NCI-H345 (cell line): ENCODE data around the gene APBB1IP.
"Not testable (repeated sequence)": the region's sequence is repeated elsewhere in the genome, so short reads cannot be mapped to it uniquely, and the experiment has no call there.

Experiments
- DNase-seq: peaks from one replicate; lab custom pipeline; 2025; lab: John Stamatoyannopoulos, UW

The APBB1IP gene

DNA sequence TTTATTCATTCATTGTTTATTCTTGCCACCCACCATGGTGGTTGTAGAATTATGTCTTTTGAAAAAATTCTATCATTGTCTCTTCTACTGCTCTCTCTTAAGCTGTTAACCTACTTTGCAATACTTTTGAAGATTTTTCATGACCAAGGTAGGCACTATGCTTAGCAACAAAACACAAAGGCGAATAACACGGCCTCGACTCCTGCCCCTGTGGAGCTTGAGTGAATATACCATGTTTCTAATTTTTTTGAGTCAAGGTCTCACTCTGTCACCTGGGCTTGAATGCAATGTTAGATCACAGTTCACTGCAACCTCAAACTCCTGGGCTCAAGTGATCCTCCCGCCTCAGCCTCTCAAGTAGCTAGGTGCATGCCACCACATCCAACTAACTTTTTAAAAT is 39.4 kb downstream of the APBB1IP start:
- DNase-seq = no peak

DNA sequence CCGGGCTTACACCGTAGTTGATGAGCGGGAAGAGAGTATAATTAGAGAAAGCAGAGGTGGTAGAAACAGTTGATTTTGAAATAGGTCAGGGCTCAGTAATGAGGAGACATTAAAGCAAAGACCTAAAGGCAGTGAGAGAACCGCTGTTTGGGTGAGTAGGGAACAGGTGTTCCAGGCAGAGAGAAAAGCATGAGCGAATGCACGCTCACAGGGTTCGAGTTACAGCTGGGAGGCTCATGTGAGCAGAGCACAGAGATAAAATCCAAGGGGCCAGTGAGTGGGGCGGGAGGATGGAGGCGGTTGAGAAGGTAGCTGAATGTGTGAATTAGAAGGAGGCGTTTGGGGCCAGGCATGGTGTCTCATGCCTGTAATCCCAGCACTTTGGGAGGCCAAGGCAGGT is 39.9 kb downstream of the APBB1IP start:
- no peak for DNase-seq

DNA sequence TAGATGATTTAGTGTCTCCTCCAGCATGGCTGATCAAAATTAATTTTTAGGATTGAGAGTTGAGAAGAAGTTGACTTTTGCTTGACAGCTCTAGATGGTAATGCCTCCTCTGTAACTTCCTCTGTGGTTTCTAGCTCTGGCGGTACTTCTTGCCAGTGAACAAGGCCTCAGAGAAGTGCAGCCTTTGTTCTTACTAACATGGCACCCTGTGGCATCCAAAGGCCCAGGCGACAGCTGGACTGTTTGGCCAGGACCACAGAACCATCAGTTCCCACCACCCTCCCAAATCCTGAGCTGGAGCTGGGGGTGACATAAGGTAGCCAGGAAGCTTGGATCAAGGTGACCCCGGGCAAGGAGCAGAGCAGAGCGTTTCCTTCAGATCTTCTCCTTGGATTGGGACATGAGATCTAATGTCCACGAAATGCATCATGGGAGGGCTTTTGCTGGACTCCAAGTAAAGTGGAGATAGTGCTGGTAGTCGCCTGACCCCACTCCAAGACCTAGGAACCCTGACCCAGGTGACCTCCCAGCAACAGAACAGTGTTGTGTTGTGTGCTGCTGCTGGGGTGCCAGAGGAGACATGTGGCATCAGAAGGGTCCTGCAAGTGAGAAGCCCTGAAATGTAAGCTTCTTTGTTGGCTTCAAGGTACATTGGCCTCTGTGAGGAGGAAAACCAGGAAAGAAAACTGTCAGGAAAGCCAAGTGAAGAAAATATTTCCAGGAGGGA is 41.8 kb downstream of the APBB1IP start:
- DNase-seq = no peak

DNA sequence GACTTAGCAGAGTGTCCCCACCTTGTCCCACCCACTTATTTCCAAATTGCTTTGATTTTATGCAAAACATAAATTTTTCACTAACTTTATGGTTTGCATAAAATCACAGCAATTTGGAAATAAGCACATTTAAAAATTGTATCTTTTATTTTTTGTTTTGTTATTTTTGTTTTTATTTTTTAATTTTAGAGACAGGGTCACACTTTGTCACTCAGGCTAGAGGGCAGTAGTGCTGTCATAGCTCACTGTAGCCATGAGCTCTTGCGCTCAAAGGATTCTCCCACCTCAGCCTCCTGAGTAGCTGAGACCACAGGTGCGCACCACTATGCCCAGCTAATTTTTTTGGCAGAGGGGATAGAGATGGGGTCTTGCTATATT is 43.2 kb downstream of the APBB1IP start:
- DNase-seq = no peak

DNA sequence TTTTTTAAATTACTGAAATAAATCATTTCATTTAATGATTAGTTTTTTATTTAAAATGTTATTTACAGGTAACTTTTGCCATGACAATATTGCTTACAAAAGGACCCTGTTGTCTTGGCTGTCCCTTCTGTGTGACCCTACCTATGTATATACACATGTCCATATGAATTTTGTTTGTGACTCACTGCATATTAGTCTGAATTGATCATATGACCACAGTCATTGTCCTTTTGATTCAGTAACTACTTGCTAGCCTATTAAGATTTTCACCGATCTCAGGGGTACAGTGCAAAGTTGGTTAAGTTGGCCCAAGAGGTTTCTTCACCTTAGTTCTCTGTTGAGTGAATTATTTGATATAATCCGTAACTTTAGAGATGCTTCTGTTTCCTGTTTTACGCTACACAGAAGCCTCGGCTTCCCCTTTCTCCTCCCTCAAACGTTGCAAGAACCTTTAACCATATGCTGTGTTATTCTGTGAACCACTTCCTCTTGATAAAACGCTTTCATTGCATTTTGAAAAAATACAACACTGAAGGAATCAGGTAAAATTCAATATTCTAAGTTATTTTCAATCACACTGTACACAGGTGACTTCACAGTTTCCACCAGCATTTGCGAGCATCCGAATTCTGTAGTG is 43.9 kb downstream of the APBB1IP start:
- no peak for DNase-seq

DNA sequence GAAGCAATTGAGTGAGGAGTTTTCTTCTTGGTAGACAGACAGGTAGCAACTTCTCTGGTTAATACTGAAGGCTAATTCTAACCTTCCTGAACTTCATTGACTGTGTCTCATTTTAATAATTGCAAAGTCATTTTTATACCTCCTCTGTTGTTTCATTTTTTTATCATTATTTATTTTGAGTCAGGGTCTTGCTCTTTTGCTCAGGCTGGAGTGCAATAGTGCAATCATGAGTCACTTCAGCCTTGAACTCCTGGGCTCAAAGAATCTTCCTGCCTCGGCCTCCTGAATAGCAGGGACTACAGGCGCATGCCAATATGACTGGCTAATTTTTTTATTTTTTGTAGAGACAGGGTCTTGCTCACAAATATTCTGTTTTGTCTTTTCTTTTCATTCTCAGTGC is 45.4 kb downstream of the APBB1IP start:
- no peak for DNase-seq

DNA sequence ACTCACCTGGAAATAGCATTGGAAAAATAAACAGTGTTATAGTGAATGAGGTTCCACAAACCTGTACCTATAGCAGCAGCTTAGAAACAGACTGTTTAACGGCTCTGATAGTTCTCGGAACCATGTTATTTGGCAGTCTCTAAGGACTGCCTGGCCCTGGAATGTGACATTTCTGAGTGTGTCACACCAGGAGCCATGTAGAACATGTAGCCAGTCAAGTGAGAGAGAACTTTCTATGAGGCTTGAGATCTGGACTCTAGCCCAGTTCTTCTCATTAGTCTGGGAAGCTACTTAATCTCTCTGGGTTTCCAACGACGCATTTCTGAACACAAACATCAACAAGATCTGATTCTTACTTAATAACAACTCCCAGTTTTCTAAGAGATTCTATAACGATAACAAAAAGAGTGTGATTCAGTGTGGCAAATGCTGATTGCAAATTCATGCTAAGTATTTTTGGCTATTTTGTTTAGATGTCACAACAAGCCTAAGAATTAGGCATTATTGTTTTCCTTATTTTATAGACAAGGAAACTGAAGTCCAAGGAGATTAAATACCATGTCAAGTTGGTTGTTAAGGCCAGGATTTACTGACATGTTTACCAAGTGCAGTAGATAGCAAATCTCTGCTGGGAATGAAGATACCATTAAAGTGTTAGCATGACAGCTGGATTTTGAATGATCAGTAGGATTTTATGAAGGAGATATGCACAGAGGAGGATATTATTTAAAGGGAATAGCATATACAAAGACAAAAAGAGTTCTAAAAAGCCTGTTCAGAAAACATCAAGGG is 47.2 kb downstream of the APBB1IP start:
- no peak for DNase-seq

DNA sequence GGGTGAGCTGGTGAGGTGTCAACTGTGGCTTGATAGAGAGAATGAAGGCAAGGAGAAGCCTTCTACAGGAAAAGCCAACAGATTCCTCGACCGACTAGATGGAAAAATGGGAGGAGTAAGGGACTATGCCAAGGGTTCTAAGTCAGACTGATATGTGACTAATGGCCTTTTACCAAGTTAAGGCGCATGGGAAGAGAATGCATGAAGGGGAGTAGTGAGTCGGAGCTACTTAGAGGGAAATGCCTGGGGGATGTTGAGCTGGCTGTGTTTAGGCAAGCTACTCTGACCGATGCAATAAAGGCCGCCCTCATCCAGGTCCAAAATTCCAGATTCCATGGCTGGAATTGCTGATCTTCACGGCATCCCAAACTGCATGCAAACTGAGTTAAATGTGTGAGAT is 48.2 kb downstream of the APBB1IP start:
- DNase-seq = no peak

DNA sequence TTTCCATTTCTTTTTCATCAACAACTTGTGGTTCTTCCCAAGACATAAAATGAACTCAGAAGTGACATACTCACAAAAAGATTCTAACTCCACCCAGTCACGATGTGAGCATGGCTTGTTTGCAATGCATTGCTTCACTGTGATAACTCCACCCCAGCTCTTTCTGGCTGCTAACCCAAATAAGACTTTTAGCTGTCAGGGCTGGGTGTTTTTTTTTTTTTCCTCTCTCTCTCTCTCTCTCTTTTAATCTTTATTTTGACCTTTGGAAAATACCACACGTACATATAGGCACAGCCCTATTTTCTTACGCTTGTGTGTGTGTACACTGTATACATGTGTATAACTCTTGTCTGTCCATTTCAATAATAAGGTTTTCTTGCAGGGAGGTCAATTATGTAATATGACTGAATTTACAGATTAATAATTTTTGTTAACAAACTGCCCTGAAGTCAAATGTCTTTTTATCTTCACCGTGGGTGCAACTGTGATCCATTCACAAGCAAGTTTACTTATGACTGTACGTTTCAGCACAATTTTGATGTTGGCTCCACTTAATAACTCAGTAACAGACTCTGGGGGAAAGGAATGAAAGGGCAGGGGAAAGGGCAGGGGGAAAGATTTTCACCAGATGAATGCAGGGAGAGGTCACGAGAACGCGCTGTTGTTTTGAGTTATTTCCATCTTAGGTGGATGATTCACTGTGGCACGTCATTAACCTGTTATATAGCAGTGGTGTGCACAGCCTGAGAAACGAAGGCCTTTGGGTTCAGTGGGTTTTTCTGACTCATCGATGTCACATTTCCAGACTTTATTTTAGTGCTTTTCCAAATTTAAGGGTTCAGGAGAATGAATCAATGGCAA is 49.1 kb downstream of the APBB1IP start:
- DNase-seq = no peak

DNA sequence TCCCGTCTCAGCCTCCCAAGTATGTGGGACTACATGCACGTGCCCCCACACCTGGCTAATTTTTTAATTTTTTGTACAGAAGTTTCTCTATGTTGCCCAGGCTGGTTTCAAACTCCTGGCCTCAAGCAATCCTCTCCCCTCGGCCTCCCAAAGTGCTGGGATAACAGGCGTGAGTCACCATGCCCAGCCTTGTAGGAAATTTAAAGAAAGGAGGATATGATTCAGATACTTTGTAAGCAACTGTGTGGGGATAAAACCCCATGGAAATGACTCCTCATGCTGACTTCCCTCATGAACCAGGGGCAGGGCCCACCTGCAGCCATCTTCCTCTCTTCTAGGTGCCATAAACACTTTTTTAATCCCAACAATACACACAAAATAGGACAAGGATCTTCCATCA is 50.2 kb downstream of the APBB1IP start:
- no peak for DNase-seq

DNA sequence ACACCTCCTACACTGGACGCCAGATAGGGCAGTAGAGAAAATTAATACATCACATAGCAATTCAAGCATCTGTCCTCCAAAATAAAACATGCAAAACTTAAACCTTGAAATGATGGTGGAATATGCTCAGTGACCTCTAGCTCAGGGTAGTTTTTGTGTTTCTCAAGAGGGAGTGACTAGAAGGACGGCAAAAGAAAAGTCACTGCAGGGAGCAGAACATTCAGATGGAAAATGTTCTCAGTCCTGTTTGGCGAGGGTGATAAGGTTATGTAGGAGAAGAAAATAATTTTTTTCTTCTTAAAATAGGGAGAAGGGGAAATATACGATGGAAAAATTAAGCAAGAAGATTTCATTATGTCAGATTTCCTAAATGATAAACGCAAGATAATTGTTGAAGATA is 50.9 kb downstream of the APBB1IP start:
- no peak for DNase-seq

DNA sequence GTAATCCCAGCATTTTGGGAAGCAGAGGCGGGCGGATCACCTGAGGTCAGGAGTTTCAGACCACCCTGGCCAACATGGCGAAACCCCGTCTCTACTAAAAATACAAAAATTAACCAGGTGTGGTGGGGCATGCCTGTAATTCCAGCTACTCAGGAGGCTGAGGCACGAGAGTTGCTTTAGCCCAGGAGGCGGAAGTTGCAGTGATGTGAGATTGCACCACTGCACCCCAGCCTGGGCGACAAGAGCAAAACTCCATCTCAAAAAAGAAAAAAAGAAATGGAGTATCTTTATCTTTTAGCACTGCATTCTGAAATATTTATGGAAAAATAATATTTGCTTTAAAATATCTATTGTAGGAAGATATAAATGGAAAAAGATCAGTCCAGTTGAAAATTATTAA is 52.2 kb downstream of the APBB1IP start:
- not testable (repeated sequence) for DNase-seq

DNA sequence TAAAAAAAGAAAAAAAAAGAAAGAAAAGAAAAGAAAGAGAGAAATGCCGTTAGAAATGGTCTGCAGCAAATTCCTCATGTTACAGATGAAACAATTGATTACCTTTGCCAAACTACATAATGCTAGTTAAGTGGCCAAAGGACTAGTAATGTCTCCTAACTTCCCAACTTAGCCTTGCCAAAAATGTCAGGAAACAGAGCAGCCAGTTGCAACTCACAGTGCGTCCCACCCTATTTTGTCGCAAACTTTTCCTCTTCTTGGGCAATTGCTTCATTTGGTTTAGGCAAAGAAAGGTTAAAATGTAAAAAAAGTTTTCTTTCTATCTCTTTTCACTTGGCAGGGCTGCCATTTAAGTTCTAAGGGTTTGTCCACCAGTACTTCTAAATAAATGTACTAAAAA is 53.1 kb downstream of the APBB1IP start:
- no peak for DNase-seq

DNA sequence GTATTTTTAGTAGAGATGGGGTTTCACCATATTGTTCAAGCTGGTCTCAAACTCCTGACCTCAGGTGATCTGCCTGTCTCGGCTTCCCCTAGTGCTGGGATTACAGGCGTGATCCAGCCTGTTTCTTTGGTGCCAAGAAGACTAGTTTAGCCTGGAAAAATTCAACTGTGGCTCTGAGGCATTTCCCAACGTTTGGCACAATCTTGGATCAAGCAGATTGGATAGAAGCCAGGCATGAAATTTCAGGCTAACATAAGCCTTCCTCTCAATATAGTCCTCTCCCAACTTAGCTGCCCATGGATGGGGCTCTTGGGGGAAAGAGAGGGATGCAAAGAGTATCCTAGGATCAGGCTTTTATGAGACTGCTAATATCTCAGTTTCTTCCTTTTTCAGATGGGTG is 53.8 kb downstream of the APBB1IP start:
- no peak for DNase-seq

DNA sequence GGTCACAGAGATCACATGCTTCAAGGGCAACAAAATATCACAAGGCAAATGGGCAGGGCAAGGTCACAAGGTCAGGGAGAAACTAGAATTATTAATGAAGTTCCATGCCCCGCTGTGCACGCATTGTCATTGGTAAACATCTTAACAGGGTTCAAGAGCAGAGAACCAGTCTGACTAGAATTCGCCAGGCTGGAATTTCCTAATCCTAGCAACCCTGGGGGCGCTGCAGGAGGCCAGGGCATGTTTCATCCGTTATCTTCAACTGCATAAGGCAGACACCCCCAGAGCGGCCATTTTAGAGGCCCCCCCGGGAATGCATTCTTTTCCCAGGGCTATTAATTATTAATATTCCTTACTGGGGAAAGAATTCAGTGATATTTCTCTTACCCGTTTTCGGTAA is 54.6 kb downstream of the APBB1IP start:
- DNase-seq = not testable (repeated sequence)

DNA sequence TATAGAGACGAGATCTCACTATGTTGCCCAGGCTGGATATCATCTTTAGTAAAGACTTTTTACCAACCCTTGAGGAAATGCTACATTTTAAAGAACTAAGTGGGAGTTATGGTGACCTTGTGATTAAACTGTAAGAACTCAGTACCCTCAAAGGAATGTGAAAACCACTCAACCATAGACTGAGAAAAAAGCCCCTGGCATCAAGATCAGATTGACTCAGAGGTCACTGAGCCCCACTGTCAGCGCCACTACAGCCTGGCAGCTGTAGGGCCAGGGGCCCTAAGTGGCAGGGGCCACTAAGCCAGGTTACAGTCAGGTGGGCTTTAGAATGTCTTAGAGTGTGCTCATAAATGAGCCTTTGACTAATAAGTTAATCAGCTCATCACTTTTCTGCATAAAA is 55.9 kb downstream of the APBB1IP start:
- DNase-seq = no peak

DNA sequence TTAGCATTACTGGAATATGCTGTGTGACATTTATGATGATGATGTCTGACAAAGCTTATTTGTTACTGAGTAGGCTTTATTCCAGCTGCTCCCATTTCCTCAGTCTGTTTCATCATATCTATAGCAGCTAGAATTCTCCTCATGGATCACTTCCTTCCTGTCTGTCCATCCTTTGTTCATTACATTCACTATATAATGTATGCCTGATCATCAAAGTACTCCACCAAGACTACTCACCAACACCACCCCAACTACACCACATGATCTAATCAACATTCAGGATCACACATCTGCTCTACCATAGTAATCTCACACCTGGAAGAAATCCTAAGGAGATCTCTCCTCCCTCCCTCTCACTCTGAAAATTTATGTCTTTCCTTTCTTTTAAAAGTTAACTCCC is 61.3 kb downstream of the APBB1IP start:
- no peak for DNase-seq

DNA sequence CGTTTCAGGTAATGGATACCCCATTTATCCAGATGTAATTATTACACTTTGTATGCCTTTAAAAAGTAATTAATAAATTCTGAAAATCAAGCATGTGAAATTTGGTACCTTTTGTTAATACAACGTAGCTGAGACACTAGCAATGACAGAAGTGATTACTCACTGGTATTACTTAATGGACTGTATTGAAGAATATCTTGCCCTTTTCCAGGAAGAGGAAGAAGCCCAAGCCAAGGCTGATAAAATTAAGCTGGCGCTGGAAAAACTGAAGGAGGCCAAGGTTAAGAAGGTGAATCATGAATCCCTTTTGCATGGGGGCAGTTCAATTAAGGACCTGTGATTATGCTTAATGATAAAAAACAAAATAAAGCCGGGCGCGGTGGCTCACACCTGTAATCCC is 64.8 kb downstream of the APBB1IP start:
- no peak for DNase-seq

DNA sequence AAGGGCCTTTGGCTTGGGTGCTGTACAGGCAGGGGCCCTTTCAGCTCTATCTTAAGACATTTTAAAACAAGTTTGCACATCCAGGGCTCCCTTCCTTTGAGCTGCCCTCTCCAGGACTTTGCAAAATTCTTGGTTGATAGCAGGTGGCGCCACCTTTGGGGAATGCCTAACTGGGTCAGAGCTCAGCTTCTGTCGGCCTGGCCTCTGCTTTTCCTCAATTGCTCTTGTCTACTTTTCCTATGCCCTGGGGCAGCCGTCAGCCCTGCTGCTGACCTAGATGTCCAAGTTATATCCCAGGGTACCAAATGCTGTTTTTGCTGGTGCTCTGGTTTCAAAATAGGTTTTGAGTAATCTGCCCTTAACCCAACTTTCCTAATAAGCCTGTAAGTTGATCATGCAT is 65.8 kb downstream of the APBB1IP start:
- no peak for DNase-seq

DNA sequence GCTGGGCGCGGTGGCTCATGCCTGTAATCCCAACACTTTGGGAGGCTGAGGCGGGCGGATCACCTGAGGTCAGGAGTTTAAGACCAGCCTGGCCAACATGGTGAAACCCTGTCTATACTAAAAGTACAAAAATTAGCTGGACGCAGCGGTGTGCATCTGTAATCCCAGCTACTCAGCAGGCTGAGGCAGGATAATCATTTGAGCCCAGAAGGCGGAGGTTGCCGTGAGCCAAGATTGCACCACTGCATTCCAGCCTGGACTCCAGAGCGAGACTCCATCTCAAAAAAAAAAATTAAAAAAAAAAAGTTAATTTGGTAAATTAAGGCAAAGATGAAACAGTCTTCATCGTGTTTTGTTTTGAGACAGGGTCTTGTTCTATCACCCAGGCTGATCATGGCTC is 66.3 kb downstream of the APBB1IP start:
- not testable (repeated sequence) for DNase-seq

DNA sequence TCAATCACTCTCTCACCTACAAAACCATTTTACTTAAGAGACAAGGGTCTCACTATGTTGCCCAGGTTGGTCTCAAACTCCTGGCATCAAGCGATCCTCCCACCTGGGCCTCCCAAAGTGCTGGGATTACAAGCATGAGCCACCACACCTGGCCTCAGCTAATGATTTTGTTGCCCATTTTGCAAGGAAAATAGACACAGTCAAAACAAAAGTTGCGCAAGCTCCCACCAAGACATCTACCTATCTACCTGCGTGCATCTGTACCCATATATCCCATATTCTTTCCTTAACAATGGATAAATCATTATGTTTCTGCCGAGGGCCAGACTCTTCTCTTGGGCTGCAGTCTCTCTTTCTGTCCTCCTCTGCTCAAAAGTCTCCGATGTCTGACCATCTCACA is 67.3 kb downstream of the APBB1IP start:
- DNase-seq = no peak

DNA sequence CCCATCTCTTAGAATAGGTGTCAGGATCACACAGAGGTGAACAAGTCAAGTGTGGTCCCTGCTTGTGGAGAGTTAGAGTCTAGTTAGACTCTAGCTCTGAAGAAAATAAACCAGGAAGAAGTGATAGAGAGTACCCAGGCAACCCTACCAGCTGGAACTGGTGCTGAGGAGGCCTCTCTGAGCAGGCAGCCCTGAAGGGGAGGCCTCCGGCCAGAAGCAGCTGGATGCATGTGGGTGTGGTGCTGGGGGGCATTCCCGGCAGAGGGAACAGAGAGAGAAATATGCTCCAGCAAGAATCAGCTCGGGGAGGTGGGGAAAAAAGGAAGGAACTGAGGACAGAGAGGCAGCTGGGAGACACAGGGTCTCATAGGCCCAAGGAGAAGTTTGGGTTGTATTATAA is 68.6 kb downstream of the APBB1IP start:
- DNase-seq = no peak
